NCI-H146 (cell line): ENCODE data around the gene CAMSAP3.

Experiments used
- DNase-seq: peaks from one replicate; lab custom pipeline; 2025; lab: John Stamatoyannopoulos, UW

The CAMSAP3 gene

DNA sequence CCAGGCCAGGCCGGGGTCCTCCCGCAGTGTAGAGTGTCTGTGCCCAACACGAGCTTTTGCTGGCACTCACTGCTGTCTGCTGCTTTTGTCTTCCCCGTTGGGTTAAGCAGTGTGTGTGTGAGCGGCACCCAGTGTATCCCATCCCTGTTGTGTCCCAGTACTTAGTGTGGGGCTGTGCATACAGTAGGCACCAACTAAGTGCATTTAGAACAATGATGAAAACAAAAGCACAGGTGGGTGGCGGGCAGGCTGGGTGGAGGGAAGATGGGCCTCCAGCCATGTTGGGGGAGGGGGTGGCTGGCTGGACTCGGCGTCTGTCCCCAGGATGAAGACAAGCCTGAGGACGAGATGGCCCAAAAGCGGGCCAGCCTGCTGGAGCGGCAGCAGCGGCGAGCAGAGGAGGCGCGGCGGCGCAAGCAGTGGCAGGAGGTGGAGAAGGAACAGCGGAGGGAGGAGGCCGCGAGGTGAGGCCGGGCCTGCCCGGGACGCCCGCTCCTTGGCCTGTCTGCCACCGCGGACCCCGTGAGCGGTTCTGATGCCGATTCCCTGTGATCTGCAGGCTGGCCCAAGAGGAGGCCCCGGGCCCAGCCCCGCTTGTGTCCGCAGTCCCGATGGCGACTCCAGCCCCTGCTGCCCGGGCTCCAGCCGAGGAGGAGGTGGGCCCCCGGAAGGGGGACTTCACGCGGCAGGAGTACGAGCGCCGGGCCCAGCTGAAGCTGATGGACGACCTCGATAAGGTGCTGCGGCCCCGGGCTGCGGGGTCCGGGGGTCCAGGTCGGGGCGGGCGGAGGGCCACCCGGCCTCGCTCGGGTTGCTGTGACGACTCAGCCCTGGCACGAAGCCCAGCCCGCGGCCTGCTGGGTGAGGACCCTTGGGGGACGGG, 19.4 kb downstream of the CAMSAP3 start:
- DNase-seq = no peak

- no peak for DNase-seq
Observed at GRCh38 chr19:7617172-7617571, 21.5 kb downstream of the CAMSAP3 start.

GRCh38 chr19:7617735-7618134, 22.1 kb downstream of the CAMSAP3 start:
- DNase-seq = no peak

DNA sequence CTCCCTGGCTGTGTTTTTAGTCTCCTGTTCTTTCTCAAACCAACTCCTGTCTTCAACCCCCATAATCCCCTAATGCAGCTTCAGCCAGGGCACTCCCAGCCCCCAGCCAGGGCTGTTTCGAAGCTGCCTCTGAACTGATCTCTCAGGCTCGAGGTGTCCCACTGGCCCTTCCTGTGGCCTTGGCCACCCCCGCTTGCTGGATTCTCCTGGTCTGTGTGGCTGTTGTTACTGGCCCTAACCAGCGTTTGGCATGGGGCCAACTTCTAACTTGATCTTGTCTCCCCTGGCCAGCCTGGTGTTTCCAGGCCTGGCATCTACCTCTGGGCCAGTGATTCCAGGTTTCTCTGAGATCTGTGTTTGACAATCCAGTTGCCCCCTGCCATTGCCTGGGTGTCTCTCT, 22.7 kb downstream of the CAMSAP3 start:
- peak; percentile 1 for DNase-seq

GRCh38 chr19:7618771-7619510, 23.3 kb downstream of the CAMSAP3 start:
- DNase-seq = peak; percentile 0

GRCh38 chr19:7619671-7620441, 24.2 kb downstream of the CAMSAP3 start:
- DNase-seq = no peak

- DNase-seq = no peak
Observed at GRCh38 chr19:7620442-7621412, 25.1 kb downstream of the CAMSAP3 start.

GRCh38 chr19:7622933-7623685, 27.4 kb downstream of the CAMSAP3 start:
- no peak for DNase-seq

- DNase-seq = no peak
Observed at GRCh38 chr19:7623725-7624603, 28.3 kb downstream of the CAMSAP3 start.

DNA sequence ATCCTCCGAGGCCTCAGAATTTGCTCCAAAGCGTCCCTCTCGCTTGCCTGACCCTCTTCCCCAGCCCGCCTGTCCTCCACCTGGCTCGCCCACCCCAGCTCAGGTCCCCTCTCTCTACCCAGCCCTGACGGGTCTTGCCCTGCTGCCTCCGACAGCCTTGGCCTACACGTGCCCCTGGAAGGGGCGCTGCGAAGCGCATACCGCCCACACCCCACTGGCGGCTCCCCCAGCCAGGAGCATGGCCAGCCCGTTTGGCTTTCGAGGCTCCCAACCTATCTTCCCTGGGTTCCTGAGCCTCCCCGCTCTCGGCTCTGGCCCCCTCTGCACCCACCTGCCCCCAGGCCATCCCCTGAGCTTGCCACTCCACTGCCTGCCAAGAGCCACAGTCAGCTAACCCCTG, 29.1 kb downstream of the CAMSAP3 start:
- no peak for DNase-seq

DNA sequence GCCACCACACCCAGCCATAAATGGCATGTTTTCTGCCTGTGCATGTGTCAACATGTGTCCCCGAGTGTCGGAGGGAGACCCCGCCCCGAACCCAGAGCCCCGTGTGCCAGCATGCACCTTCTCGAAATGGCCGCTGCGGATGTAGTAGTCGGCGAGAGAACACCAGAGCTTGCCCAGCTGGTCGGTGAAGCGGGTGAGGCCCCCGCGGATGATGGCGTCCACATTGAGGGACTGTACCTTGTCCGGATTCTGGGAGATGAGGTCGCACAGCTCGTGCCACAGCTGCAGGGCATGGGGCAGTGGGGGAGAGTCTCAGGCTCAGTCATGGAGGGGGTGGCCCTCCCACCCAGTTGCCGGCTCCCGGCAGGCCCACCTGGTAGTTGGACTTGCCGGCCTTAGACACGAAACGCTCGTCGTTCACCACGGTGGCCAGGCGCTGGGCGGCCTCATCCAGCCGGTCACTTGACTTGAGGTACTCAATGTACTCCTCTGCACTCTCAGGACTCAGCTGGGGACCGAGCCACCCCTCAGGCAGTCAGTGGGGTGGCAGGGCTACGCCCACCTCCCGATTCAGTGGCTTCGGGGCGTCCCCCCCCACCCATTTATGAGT, 30.2 kb downstream of the CAMSAP3 start:
- DNase-seq = no peak

GRCh38 chr19:7627166-7627565, 31.5 kb downstream of the CAMSAP3 start:
- no peak for DNase-seq

- DNase-seq = no peak
Observed at GRCh38 chr19:7628589-7629311, 33.1 kb downstream of the CAMSAP3 start.

- DNase-seq = peak; percentile 95
Observed at GRCh38 chr19:7629347-7630054, 33.8 kb downstream of the CAMSAP3 start, which contains the start of the genes PET100 and XAB2. PET100 (plus strand) TSS chr19:7629793; CDS start chr19:7629834, 41 bp downstream. XAB2 (minus strand) TSS chr19:7629545; CDS start chr19:7629527, 18 bp downstream.

- DNase-seq = no peak
Observed at GRCh38 chr19:7631577-7631976, 35.9 kb downstream of the CAMSAP3 start.

- DNase-seq = no peak
Observed at GRCh38 chr19:7632340-7633203, 36.9 kb downstream of the CAMSAP3 start.
